ENCODE results near the gene NME1.
"Not testable (repeated sequence)": the region's sequence is repeated elsewhere in the genome, so short reads cannot be mapped to it uniquely, and the experiment has no call there.

The NME1 gene

GRCh38 chr17:51153210-51154072, at the start of gene NME1:
TSS of gene NME1 (plus strand) at chr17:51153559. CDS start at chr17:51155655, 2,096 bp downstream.
- Mint-ChIP-seq H3K4me1 (ENCODE audit: low read depth) (peaks cover 13% of the 10 kb centered on the region), H3K4me3 (no peak within 1 kb of the TSS), H3K36me3 (ENCODE audit: low read depth) (peaks cover 19% of the 10 kb centered on the region), H3K27ac (no peak within 1 kb of the TSS), H3K27me3 (ENCODE audit: low read depth) (no peaks in the 10 kb centered on the region), H3K9me3 (no peaks in the 10 kb centered on the region)
- peak; percentile 99 for DNase-seq (ENCODE audit: low spot score)

- peaks cover 4% of the 10 kb centered on the region for H3K4me1 Mint-ChIP-seq (ENCODE audit: low read depth)
- H3K4me3 Mint-ChIP-seq = no peak overlapping the region
- no peaks in the 10 kb centered on the region for H3K9me3 Mint-ChIP-seq
- peaks cover 5% of the 10 kb centered on the region for H3K36me3 Mint-ChIP-seq (ENCODE audit: low read depth)
- no peak overlapping the region for H3K27ac Mint-ChIP-seq
- no peak for DNase-seq (ENCODE audit: low spot score)
- H3K27me3 Mint-ChIP-seq (ENCODE audit: low read depth) = no peaks in the 10 kb centered on the region
Measured at GRCh38 chr17:51107778-51108177, 45.6 kb upstream of the NME1 start.

GRCh38 chr17:51112303-51113222, 40.8 kb upstream of the NME1 start:
- H3K27me3 Mint-ChIP-seq (ENCODE audit: low read depth); H3K4me3 Mint-ChIP-seq; H3K27ac Mint-ChIP-seq; DNase-seq (ENCODE audit: low spot score); H3K9me3 Mint-ChIP-seq; H3K36me3 Mint-ChIP-seq (ENCODE audit: low read depth): not testable (repeated sequence)
- peaks cover 15% of the 10 kb centered on the region for H3K4me1 Mint-ChIP-seq (ENCODE audit: low read depth)

GRCh38 chr17:51115179-51115578, 38.2 kb upstream of the NME1 start:
- Mint-ChIP-seq H3K4me3 (no peak overlapping the region), H3K27me3 (ENCODE audit: low read depth) (no peaks in the 10 kb centered on the region), H3K4me1 (ENCODE audit: low read depth) (peaks cover 32% of the 10 kb centered on the region), H3K9me3 (no peaks in the 10 kb centered on the region), H3K27ac (no peak overlapping the region), H3K36me3 (ENCODE audit: low read depth) (peaks cover 14% of the 10 kb centered on the region)
- DNase-seq (ENCODE audit: low spot score) = no peak

GRCh38 chr17:51118330-51119195, 34.8 kb upstream of the NME1 start:
- Mint-ChIP-seq H3K36me3 (ENCODE audit: low read depth) (peaks cover 11% of the 10 kb centered on the region), H3K4me1 (ENCODE audit: low read depth) (peaks cover 44% of the 10 kb centered on the region), H3K4me3 (peak overlapping the region; percentile 97), H3K9me3 (no peaks in the 10 kb centered on the region), H3K27me3 (ENCODE audit: low read depth) (no peaks in the 10 kb centered on the region), H3K27ac (peak overlapping the region; percentile 31)
- DNase-seq (ENCODE audit: low spot score) = no peak

- peak; percentile 45 for DNase-seq (ENCODE audit: low spot score)
- H3K9me3 Mint-ChIP-seq = no peaks in the 10 kb centered on the region
- no peaks in the 10 kb centered on the region for H3K27me3 Mint-ChIP-seq (ENCODE audit: low read depth)
- peaks cover 11% of the 10 kb centered on the region for H3K36me3 Mint-ChIP-seq (ENCODE audit: low read depth)
- H3K4me1 Mint-ChIP-seq (ENCODE audit: low read depth) = peaks cover 44% of the 10 kb centered on the region
- H3K4me3 Mint-ChIP-seq = peak overlapping the region; percentile 97
- peak overlapping the region; percentile 98 for H3K27ac Mint-ChIP-seq
Measured at GRCh38 chr17:51119415-51120356, 33.7 kb upstream of the NME1 start.

- H3K9me3 Mint-ChIP-seq = no peaks in the 10 kb centered on the region
- no peaks in the 10 kb centered on the region for H3K27me3 Mint-ChIP-seq (ENCODE audit: low read depth)
- peaks cover 44% of the 10 kb centered on the region for H3K4me1 Mint-ChIP-seq (ENCODE audit: low read depth)
- H3K36me3 Mint-ChIP-seq (ENCODE audit: low read depth) = peaks cover 7% of the 10 kb centered on the region
- H3K4me3 Mint-ChIP-seq = peak overlapping the region; percentile 97
- DNase-seq (ENCODE audit: low spot score) = peak; percentile 35
- peak overlapping the region; percentile 98 for H3K27ac Mint-ChIP-seq
Measured at GRCh38 chr17:51120357-51120738, 33.0 kb upstream of the NME1 start.

- H3K4me3 Mint-ChIP-seq = peak within 1 kb of the TSS; percentile 97
- peaks cover 7% of the 10 kb centered on the region for H3K36me3 Mint-ChIP-seq (ENCODE audit: low read depth)
- H3K9me3 Mint-ChIP-seq = no peaks in the 10 kb centered on the region
- no peaks in the 10 kb centered on the region for H3K27me3 Mint-ChIP-seq (ENCODE audit: low read depth)
- peaks cover 40% of the 10 kb centered on the region for H3K4me1 Mint-ChIP-seq (ENCODE audit: low read depth)
- H3K27ac Mint-ChIP-seq = peak within 1 kb of the TSS; percentile 98
- peak; percentile 95 for DNase-seq (ENCODE audit: low spot score)
Measured at GRCh38 chr17:51120739-51121619, 32.4 kb upstream of the NME1 start, which contains the start of gene SPAG9. TSS of gene SPAG9 (minus strand) at chr17:51120868. CDS start at chr17:51120656, 212 bp downstream.

GRCh38 chr17:51121620-51122472, 31.5 kb upstream of the NME1 start:
- Mint-ChIP-seq H3K27ac (peak overlapping the region; percentile 97), H3K36me3 (ENCODE audit: low read depth) (peaks cover 5% of the 10 kb centered on the region), H3K4me3 (peak overlapping the region; percentile 85), H3K9me3 (no peaks in the 10 kb centered on the region), H3K27me3 (ENCODE audit: low read depth) (no peaks in the 10 kb centered on the region), H3K4me1 (ENCODE audit: low read depth) (peaks cover 36% of the 10 kb centered on the region)
- peak; percentile 93 for DNase-seq (ENCODE audit: low spot score)

GRCh38 chr17:51122473-51123115, 30.8 kb upstream of the NME1 start:
- H3K4me3 Mint-ChIP-seq = peak overlapping the region; percentile 7
- peak overlapping the region; percentile 97 for H3K27ac Mint-ChIP-seq
- not testable (repeated sequence) for H3K27me3 Mint-ChIP-seq (ENCODE audit: low read depth); H3K36me3 Mint-ChIP-seq (ENCODE audit: low read depth); DNase-seq (ENCODE audit: low spot score); H3K9me3 Mint-ChIP-seq
- H3K4me1 Mint-ChIP-seq (ENCODE audit: low read depth) = peaks cover 29% of the 10 kb centered on the region

All from T-helper 2 cell treated with Interferon-gamma antibody and Interleukin-4, amounts not matched to agents 5 μg/mL and 100 μg/mL, for 36 hours (primary cell).